ENCODE measurements around the gene HGS.

DNA sequence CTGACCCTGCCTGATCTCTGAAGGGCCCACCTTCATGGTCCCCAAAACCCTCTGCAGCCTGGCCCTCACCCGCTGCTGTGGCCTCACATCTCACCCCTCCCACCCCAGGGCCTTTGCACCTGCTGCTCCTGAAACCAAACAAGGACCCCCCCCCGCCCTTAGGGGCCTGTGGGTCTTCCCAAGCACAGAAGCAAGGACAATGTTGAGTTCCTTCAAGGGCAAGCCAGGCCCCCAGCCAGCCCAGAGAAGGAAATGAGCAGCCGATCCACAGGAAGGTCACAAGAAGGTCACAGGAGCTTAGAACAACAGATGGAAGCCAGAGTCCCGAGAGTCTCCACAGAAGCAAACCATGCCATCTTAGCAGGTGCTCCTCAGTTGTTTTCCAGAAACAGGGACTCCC lies 27.0 kb upstream of the HGS start:
- TF ChIP-seq, protein P1, sequence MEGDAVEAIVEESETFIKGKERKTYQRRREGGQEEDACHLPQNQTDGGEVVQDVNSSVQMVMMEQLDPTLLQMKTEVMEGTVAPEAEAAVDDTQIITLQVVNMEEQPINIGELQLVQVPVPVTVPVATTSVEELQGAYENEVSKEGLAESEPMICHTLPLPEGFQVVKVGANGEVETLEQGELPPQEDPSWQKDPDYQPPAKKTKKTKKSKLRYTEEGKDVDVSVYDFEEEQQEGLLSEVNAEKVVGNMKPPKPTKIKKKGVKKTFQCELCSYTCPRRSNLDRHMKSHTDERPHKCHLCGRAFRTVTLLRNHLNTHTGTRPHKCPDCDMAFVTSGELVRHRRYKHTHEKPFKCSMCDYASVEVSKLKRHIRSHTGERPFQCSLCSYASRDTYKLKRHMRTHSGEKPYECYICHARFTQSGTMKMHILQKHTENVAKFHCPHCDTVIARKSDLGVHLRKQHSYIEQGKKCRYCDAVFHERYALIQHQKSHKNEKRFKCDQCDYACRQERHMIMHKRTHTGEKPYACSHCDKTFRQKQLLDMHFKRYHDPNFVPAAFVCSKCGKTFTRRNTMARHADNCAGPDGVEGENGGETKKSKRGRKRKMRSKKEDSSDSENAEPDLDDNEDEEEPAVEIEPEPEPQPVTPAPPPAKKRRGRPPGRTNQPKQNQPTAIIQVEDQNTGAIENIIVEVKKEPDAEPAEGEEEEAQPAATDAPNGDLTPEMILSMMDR (conservative IDR thresholded peaks at IDR 0.05; ENCODE audit: low read depth, low read length), result no peak
- TF ChIP-seq CHD1 (IDR thresholded peaks at IDR 0.05; ENCODE audit: low read depth, low read length) (no peak), POLR2A (IDR thresholded peaks at IDR 0.05; ENCODE audit: low read depth, low read length) (no peak), BHLHE40 (IDR thresholded peaks at IDR 0.05; ENCODE audit: low read depth, low read length) (no peak), FOS (IDR thresholded peaks at IDR 0.05; ENCODE audit: low read depth, low read length) (no peak), RAD21 (IDR thresholded peaks at IDR 0.05; ENCODE audit: low read length) (no peak), MAFK (IDR thresholded peaks at IDR 0.05; ENCODE audit: low read depth, low read length) (no peak), SMC3 (IDR thresholded peaks at IDR 0.05; ENCODE audit: low read depth, low read length) (no peak), RFX5 (IDR thresholded peaks at IDR 0.05; ENCODE audit: low read depth, low read length) (no peak)
- TF ChIP-seq, protein P2, sequence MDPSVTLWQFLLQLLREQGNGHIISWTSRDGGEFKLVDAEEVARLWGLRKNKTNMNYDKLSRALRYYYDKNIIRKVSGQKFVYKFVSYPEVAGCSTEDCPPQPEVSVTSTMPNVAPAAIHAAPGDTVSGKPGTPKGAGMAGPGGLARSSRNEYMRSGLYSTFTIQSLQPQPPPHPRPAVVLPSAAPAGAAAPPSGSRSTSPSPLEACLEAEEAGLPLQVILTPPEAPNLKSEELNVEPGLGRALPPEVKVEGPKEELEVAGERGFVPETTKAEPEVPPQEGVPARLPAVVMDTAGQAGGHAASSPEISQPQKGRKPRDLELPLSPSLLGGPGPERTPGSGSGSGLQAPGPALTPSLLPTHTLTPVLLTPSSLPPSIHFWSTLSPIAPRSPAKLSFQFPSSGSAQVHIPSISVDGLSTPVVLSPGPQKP (IDR thresholded peaks at IDR 0.05; ENCODE audit: borderline replicate concordance, low read depth, low read length), result no peak
